HL-60/S4 treated with retinoic acid at 250 ng/mL for 4 days and 3 days (cell line): ENCODE measurements around the gene C3orf80.
"Not testable (repeated sequence)": the region's sequence is repeated elsewhere in the genome, so short reads cannot be mapped to it uniquely, and the experiment has no call there.

Source experiments
- in situ Hi-C: fragments of 300-500 bp; cut with MboI; formaldehyde crosslinking; loops from 2 replicates; pipeline ENCODE4 v1.7.0; 2022; ENCODE audit warnings: low sequenced_read_pairs

The C3orf80 gene

GRCh38 chr3:160225176-160226025 lies at the start of gene C3orf80:
C3orf80 (plus strand) TSS chr3:160225422; CDS start chr3:160225636, 214 bp downstream.
- in situ Hi-C loops = no loop called here

DNA sequence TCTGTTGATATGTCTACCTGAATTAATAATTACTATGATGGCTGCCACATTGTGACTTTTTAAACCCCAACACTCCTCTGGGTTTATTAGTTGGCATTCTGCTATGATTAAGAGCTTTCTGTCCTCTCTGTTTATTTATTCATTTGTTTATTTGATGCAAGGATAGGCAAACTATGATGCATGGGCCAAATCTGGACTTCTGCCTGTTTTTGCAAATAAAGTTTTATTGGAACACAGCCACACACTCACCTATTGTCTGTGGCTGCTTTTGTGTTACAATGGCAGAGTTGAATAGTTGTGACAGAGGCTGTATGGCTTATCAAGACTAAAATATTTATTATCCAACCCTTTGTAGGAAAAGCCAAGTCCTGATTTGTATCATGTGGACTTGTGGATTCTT lies 48.3 kb upstream of the C3orf80 start:
- in situ Hi-C loops = no loop called here

DNA sequence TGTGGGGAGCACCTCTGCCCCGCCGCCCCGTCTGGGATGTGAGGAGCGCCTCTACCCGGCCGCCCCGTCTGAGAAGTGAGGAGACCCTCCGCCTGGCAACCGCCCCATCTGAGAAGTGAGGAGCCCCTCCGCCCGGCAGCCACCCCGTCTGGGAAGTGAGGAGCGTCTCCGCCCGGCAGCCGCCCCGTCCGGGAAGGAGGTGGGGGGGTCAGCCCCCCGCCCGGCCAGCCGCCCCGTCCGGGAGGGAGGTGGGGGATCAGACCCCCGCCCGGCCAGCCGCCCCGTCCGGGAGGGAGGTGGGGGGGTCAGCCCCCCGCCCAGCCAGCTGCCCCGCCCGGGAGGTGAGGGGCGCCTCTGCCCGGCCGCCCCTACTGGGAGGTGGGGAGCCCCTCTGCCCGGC lies 46.6 kb upstream of the C3orf80 start:
- in situ Hi-C loops = not testable (repeated sequence)

DNA sequence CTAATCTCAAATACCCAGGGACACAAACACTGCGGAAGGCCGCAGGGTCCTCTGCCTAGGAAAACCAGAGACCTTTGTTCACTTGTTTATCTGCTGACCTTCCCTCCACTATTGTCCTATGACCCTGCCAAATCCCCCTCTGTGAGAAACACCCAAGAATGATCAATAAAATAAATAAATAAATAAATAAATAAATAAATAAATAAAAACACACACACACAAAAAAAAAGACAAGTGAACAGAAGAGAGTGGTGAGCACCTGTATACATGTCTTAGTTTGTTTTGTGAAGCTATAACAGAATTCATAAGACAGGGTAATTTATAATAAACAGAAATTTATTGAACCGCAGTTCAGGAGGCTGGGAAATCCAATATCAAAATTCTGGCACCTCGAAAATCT lies 45.8 kb upstream of the C3orf80 start:
- in situ Hi-C loops = not testable (repeated sequence)

DNA sequence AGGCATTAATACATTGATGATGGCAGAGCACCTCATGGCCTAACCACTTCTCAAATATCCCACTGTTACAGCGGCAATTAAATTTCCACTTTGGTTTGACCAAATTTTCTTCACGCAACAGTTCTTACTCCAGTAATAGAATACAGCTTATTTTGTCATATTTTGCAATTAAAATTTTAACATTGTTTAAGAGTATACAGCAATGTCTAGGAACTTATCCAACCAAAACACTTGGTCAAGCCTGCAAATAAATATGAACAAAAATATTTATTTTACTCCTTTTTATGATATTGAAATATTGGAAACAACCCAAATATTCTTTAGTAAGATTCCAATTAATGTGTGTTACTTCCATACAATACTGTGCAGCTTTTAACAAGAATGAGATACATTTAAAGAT lies 45.3 kb upstream of the C3orf80 start:
- in situ Hi-C loops = no loop called here

DNA sequence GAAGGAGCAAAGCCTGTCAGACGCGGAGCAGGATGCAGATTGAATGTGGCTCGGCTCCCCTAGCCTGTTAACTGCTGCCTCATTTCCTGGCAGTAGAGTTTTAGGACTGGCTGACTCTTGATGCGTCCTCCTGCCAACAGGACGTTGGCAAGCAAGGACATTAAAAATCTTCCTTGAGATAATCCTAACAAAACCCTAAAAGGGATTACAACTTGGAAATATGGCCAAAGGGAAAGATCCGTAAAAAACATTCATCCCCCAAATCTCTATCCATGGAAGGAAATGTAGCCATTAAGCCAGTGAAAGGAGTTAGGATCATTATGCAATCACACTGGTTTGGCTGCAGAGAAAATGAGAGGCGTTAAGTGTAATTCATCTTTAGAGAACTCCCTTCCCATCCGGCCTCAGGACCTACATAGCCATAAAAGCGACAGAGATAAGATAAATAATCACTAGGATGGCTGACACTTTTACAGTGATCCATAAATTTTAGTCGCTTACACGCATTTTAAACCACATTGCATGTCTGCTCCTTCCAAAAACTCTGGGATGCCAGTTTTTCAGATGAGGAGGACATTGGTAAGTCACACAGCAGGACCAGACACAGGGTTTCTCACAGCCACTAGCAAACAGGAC lies 44.5 kb upstream of the C3orf80 start:
- in situ Hi-C loops = no loop called here

GRCh38 chr3:160183345-160184076 lies 41.7 kb upstream of the C3orf80 start:
- in situ Hi-C loops = no loop called here

DNA sequence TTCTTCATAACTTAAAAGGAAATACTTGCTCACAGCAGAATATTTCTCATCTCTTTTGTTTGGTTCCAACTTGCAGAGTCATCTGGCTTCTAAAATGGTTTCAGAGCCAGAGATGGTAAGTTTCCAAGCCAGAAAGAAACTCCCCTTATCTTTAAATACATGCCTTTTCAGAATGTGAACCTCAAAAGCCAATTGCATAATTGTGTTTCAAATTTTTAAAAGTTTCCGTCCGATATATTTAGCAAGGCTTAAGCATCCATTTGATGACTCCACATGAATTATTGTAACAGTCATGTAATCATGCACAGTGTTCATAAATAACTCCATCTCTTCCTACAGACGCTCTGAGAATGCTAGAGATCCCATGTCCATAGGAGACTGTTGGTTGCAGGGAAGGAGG lies 40.6 kb upstream of the C3orf80 start:
- in situ Hi-C loops = no loop called here

DNA sequence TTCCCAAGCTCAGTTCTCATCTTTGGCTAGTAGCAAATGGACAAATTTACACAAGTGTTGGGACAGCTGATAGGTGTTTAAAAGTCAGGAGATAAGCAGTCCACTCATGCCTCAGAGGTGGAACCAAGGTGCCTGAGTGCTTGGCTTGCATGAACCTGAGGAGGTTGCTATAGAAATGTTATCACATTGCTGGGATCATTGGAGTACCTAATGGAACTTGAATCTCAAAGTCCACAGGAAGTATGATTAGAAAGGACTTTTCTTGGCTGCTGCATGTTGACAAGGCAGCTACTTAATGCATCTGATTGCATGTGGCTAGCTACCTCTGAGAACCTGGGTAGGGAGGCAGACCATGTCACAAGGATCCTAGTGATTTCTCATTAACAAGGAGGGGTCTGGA lies 39.5 kb upstream of the C3orf80 start:
- in situ Hi-C loops = no loop called here

GRCh38 chr3:160187288-160187687 lies 37.9 kb upstream of the C3orf80 start:
- in situ Hi-C loops = no loop called here

DNA sequence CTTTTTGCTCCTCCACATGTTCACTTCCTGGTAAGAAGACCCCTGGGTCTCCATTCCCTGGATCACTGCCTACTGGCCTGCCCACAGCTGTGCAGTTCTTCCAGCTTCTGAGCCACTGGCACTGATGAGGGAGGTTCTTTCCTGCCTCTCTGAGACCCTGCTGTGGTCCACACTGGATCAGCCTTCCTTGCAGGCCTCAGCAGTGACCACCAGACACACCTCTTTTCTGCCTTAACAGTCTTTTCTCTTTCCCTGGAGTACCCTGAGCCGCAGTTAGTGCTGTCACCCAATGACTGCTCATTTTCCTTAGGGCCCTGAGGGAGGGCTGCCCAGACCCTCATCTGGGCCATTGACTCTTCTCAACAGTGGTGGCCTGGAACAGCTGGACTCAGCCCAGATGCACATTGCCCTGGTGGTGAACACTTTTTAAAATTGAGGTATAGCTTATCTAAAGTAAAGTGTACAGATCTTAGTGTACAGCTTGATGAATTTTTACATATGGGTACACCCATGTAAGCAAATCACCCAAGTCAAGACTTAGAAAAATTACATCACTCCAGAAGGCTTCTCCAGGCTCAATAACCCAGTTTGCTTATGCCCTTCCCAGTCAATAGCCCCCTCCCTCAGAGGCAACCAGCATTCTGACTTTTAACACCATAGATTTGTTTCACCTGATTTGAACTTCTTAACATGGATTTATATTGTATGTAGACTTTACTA lies 32.8 kb upstream of the C3orf80 start:
- in situ Hi-C loops = no loop called here

DNA sequence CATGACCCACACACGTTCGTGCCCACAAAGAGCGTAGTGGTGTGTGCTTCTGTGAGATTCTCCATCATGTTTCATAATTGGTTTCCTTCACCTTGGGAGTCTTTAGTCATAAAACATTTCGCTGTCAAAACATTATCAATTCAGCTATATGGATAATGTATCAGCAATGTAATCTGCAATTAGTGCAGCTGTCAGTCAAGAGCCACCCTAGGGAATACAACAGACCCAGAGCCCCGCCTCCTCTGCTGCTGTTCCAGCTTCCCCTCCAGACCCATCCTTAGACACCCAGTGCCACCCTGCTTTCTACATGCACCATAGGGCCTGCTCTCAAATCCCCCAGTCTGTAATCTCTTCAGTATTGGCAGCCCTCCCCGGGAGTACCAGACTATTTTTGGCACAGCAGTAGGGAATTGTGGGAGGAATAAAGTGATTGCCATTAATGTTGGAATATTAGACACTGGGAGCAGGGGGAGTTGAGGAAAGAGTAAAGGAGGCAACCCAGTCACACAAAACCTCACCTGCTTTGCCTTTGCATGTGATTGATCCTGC lies 31.5 kb upstream of the C3orf80 start:
- in situ Hi-C loops = no loop called here

- in situ Hi-C loops = no loop called here
Observed at GRCh38 chr3:160194438-160194837, 30.8 kb upstream of the C3orf80 start.

DNA sequence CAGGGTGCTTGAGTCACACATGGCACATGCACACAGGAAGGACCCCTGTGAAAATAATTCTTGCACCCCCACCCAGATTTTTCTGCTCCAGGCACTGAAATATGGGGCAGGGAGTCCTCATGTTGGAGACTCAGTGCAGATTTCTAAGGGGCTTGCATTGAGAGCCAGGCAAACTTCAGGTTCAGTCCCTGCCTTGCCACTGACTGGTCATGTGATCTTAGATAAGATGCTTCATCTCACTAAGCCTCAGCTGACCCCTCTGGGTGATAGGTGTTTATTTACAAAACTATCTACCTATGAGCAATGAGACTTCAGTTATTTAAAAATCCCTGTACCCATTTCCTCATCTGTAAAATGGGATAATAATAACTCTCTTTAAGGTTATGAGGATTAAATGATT lies 30.1 kb upstream of the C3orf80 start:
- in situ Hi-C loops = no loop called here

DNA sequence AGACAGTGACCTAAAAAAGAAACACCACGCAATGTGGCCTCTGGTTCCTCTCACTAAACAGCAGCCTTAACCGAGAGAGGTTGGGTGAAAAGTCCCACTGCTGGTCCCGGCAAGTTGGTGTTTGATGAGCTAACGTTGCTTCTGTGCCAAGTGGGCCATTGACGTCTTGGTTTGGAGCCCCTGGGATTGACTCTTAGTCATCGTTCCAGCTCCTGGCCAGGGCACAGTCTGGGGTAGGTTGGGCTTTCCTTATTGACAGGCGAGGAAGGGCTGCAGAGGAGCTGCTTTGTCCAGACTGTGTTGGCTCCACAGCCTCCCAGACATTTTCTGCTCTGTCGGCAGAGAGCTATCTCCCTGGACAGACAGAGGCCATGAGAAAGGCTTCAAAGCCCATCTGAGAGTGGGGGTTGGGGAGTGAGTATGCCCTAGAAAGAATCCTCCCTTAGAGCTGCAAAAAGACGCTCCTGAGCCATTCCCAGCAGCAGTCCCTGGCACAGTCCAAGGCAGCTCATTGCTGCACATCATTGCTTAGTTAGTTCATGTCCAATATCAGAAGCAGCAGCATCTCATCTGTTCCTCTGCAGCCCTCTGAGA lies 28.6 kb upstream of the C3orf80 start:
- in situ Hi-C loops = no loop called here

- in situ Hi-C loops = no loop called here
Observed at GRCh38 chr3:160199108-160199507, 26.1 kb upstream of the C3orf80 start.

- in situ Hi-C loops = no loop called here
Observed at GRCh38 chr3:160200353-160200752, 24.9 kb upstream of the C3orf80 start.

DNA sequence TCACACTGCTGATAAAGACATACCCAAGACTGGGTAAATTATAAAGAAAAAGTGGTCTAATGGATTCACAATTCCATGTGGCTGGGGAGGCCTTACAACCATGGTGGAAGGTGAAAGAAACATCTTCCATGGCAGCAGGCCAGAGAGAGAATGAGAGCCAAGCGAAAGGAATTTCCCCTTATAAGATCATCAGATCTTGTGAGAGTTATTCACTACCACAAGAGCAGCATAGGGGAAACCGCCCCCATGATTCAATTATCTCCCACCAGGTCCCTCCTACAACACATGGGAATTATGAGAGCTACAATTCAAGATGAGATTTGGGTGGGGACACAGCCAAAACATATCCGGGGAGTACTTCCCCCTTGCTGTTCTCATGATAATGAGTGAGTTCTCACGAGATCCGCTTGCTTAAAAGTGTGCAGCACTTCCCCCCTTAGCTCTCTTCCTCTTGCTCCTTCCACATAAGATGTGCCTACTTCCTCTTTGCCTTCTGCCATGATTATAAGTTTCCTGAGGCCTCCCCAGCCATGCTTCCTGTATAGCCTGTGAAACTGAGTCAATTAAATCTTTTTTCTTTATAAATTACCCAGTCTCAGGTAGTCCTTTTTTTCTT lies 20.7 kb upstream of the C3orf80 start:
- in situ Hi-C loops = not testable (repeated sequence)

GRCh38 chr3:160205606-160206005 lies 19.6 kb upstream of the C3orf80 start:
- in situ Hi-C loops = no loop called here

DNA sequence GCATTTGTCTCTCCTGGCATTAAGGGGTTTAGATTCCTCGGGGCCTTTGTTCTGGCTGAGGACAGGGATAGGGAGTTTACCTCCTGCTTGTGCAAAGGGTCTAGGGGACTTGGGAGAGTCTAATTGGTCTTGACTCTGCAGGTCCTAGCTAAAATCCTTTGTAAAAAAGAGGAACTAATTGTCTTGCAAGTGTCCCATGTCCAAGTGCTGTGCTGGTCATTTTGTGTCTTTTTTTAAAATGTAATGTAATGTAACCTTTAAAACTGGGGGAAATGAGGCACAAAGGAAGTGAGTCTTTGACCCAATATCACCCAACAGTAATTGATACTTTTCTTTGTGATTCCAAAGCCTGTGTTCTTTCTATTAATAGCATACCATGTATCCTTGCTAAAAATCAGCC lies 14.9 kb upstream of the C3orf80 start:
- in situ Hi-C loops = no loop called here
